Body of pancreas (tissue), 4 donors: Measurements from ENCODE around the gene ABCC8. TPM values are rescaled to one million over a fixed set of nuclear protein-coding genes. Genes with fewer than 3 reads are reported as not detected.

Source experiments
- ATAC-seq: fragments of 150-250 bp; one replicate; pipeline ENCODE4 v1.9.1; 2016
- DNase-seq, 4 donors: peaks; one replicate each; pipeline ENCODE4 v3.0.0-alpha.2; 2019
- H3K27ac ChIP-seq, 4 donors: fragments of 200-600 bp; sonication (generic); 1 replicate in 3 of 4; 2 replicates in 1 of 4; pipeline versions ENCODE4 v1.5.1 to v1.6.1; 2016 to 2019; ENCODE audit warnings: mild to moderate bottlenecking in 1 of 4, mixed read lengths in 1 of 4, moderate library complexity in 1 of 4
- H3K27me3 ChIP-seq, 2 donors: fragments of 200-600 bp; sonication (generic); one replicate each; pipeline ENCODE4 v1.6.0; 2016; ENCODE audit warnings: mild to moderate bottlenecking in 1 of 2
- H3K36me3 ChIP-seq, 2 donors: fragments of 200-600 bp; sonication (generic); replicated peaks in 1 of 2; 2 replicates each; pipeline ENCODE4 v1.5.1; 2016; ENCODE audit warnings: low read depth in 2 of 2; ENCODE audit not compliant: insufficient read depth in 1 of 2
- H3K4me1 ChIP-seq: fragments of 200-600 bp; sonication (generic); one replicate; pipeline ENCODE4 v1.6.0; 2016
- H3K4me3 ChIP-seq, 2 donors: fragments of 200-600 bp; sonication (generic); 1 replicate in 1 of 2; 2 replicates in 1 of 2; pipeline ENCODE4 v1.5.1; 2016 to 2019
- H3K9me3 ChIP-seq, 3 donors: fragments of 200-600 bp; sonication (generic); 1 replicate in 2 of 3; 2 replicates in 1 of 3; pipeline ENCODE4 v1.5.1; 2016
- CTCF ChIP-seq, 7 experiments: fragments of 450-650 bp in 4 of 7; fragments of 200-600 bp in 3 of 7; sonication (generic) in 3 of 7; IDR thresholded peaks; one replicate each; pipeline ENCODE4 v1.5.1; 2016 to 2019; ENCODE audit warnings: antibody characterized with exemption in 7 of 7
- POLR2A ChIP-seq, 3 donors: fragments of 450-650 bp; IDR thresholded peaks; one replicate each; pipeline ENCODE4 v1.6.1; 2016; ENCODE audit warnings: antibody characterized with exemption in 3 of 3, mild to moderate bottlenecking in 2 of 3
- WGBS, 2 donors: methylation state at CpG; one replicate each; pipeline ENCODE4 v1.1.5; 2017; 5-methylcytosine and 5-hydroxymethylcytosine counted together
- intact Hi-C: fragments of 100-400 bp; cut with DNase I; formaldehyde crosslinking; loops from one replicate; pipeline ENCODE4 v1.15.1; 2023
- total RNA-seq, 2 donors: library from RNA; depleted of rRNA; stranded (reverse); fragments of >200 nt; gene quantifications; one replicate each; pipeline ENCODE4 v1.1.0, GENCODE V29; 2016

ABCC8 gene
- total RNA-seq, 2 donors from 2014 or later, result 42.5 to 87.0 TPM

DNA sequence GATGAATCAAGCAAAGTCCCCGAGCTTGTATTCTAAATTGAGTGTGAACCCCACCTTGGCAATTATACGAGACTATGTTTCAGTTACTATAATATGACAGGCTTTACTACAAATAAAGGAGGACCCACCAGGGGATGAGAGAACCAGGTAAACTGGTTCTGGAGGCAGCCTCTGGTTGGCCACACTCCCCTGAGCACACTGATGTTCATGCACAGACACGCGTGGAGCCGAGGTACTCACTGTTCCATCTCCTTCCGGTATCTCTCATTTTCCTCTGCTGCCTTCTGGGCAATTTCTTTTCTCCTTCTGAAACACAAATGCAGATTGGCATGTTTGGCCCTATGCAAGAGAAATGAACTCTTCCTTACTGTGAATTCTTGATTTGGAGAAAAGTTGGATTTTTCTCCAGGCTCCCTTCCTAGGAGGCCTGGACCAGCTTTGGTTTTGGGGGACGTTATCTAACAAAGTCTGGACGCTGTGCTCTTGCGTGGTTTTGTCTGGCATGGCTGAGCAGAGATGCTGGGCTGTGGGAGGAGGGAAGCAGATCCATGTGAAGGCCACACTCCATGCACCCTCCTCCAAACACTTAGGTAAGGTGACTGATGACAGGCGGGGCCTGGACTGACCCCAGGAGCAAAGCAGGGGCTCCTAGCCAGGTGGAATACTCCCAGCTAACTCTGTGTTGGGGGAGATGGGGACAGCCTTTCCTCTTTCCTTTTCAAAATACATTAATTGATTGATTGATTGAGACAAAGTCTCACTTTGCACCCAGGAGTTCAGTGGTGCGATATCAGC lies 44.7 kb upstream of the ABCC8 start:
- no peaks in the 10 kb centered on the region for H3K4me1 ChIP-seq
- no peaks in the 10 kb centered on the region for H3K36me3 ChIP-seq
- no peak for TF ChIP-seq CTCF (IDR thresholded peaks at IDR 0.05)
- H3K27me3 ChIP-seq, result no peaks in the 10 kb centered on the region
- no peak for DNase-seq
- WGBS, 2 donors, result 72 to 75% methylated on average over 10 to 11 of the region's 11 CpGs
- no peak overlapping the region for H3K27ac ChIP-seq
- H3K9me3 ChIP-seq, result no peaks in the 10 kb centered on the region
- ATAC-seq, result no peak
- intact Hi-C loops, result no loop called here
- H3K4me3 ChIP-seq, result no peak overlapping the region

- Histone ChIP-seq H3K9me3 (no peaks in the 10 kb centered on the region), H3K36me3 (no peaks in the 10 kb centered on the region), H3K4me1 (no peaks in the 10 kb centered on the region), H3K27ac (no peak overlapping the region), H3K4me3 (no peak overlapping the region), H3K27me3 (no peaks in the 10 kb centered on the region)
- intact Hi-C loops, result no loop called here
- TF ChIP-seq CTCF (IDR thresholded peaks at IDR 0.05) (no peak), POLR2A (IDR thresholded peaks at IDR 0.05) (no peak)
- 78 to 87% methylated on average over 5 to 7 of the region's 7 CpGs for WGBS, 2 donors
- DNase-seq, result no peak
- no peak for ATAC-seq
Measured at GRCh38 chr11:17519061-17519885, 42.6 kb upstream of the ABCC8 start.

- ATAC-seq (no peak), DNase-seq (no peak)
- WGBS, 2 donors, result 65 to 77% methylated on average over 2 of the region's 2 CpGs
- H3K27ac ChIP-seq, result no peak overlapping the region
- no peak overlapping the region for H3K4me3 ChIP-seq
- TF ChIP-seq CTCF (IDR thresholded peaks at IDR 0.05) (no peak), POLR2A (IDR thresholded peaks at IDR 0.05) (no peak)
- H3K4me1 ChIP-seq, result no peaks in the 10 kb centered on the region
- no peaks in the 10 kb centered on the region for H3K36me3 ChIP-seq
- intact Hi-C loops, result no loop called here
- H3K9me3 ChIP-seq, result no peaks in the 10 kb centered on the region
- no peaks in the 10 kb centered on the region for H3K27me3 ChIP-seq
Measured at GRCh38 chr11:17518366-17518765, 41.7 kb upstream of the ABCC8 start.

DNA sequence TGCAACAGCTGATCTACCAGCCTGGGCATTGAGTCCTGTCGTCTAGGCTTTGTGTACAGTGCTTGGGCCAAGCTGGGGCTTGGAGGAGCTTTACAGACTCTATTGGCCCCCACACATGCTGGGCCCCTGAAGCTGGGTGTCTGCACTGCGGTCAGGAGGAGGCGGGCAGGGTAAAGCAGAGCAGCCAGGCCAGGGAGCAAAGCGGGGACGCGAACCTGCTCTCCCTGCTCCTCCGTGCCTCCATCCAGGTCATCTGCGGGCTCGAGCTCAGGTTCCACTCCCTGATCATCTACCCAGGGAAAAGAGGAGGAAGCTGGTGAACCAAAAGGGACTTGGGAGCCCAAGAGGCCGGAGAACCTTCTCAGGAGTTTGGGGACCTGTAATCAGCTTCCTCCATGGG lies 40.5 kb upstream of the ABCC8 start:
- TF ChIP-seq POLR2A (IDR thresholded peaks at IDR 0.05) (no peak), CTCF (IDR thresholded peaks at IDR 0.05) (no peak)
- 77 to 81% methylated on average over 5 to 10 of the region's 10 CpGs for WGBS, 2 donors
- intact Hi-C loops, result no loop called here
- no peaks in the 10 kb centered on the region for H3K27me3 ChIP-seq
- H3K36me3 ChIP-seq, result no peaks in the 10 kb centered on the region
- ATAC-seq (no peak), DNase-seq (no peak)
- no peaks in the 10 kb centered on the region for H3K4me1 ChIP-seq
- no peak overlapping the region for H3K4me3 ChIP-seq
- no peaks in the 10 kb centered on the region for H3K9me3 ChIP-seq
- H3K27ac ChIP-seq, result no peak overlapping the region
